NCI-H446 (cell line): ENCODE data around the gene NOG.

Experiments used
- DNase-seq, 2 experiments: peaks; one replicate each; lab custom pipeline; 2025; lab: John Stamatoyannopoulos, UW

The NOG gene

GRCh38 chr17:56636265-56636664 lies 42.8 kb downstream of the NOG start:
- DNase-seq = no peak

- no peak for DNase-seq
Measured at GRCh38 chr17:56637254-56637653, 43.8 kb downstream of the NOG start.

GRCh38 chr17:56638591-56639051 lies 45.1 kb downstream of the NOG start:
- DNase-seq = peak in 1 of 2 experiments; percentile 18

- DNase-seq = no peak
Measured at GRCh38 chr17:56639517-56639916, 46.0 kb downstream of the NOG start.

- DNase-seq = no peak
Measured at GRCh38 chr17:56640116-56640515, 46.6 kb downstream of the NOG start.

- no peak for DNase-seq
Measured at GRCh38 chr17:56641373-56641772, 47.9 kb downstream of the NOG start.

GRCh38 chr17:56641894-56642293 lies 48.4 kb downstream of the NOG start:
- DNase-seq = no peak

- DNase-seq = no peak
Measured at GRCh38 chr17:56642424-56642823, 48.9 kb downstream of the NOG start.
